ENCODE data around the gene RUNX1.
"Not testable (repeated sequence)": the region's sequence is repeated elsewhere in the genome, so short reads cannot be mapped to it uniquely, and the experiment has no call there.

Gene RUNX1

GRCh38 chr21:34966881-34967280, 82.2 kb downstream of the RUNX1 start:
- DNase-seq: not testable (repeated sequence)

GRCh38 chr21:34965200-34966174, 83.6 kb downstream of the RUNX1 start:
- no peak for DNase-seq

- no peak for DNase-seq
Measured at GRCh38 chr21:34962586-34963222, 86.4 kb downstream of the RUNX1 start.

DNA sequence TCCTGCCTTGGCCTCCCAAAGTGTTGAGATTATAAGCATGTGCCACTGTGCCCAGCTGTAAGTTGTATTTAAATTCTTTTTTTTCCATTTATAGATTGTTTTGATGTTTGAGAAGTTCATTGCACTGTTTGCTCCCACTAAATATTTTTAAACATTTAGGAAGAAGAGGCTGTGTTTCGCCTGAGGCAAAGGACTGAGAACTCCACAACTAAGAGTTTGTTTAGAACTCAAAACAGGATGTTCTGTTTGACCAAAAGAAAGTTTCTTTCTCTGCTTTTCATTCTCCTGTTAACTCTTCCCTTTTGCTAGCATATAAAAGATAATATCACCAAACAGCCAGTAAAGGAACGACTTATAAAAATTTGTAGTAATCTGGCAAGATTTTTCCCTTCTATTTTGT, 87.0 kb downstream of the RUNX1 start:
- DNase-seq: no peak

- no peak for DNase-seq
Measured at GRCh38 chr21:34960687-34961086, 88.4 kb downstream of the RUNX1 start.

DNA sequence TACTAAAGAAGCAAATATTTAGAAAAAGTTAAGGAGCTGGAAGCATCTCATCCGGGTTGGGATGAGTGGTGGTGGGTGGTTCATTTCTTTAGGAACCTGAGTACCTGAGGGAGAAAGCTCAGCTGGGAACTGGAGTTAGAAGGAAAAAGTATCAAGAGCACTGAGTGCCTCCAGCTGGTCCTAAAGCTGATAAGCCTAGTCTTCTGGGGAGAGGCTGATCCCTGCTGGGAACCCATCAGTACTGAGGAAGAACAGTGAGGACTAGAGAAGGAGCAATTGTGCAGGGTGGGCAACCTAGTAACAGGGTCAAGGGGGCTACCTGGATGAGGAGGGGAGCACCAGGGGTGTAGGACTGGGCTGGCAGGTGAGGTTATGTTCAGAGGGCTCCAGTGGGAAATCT, 89.5 kb downstream of the RUNX1 start:
- DNase-seq: no peak

GRCh38 chr21:34958040-34958439, 91.1 kb downstream of the RUNX1 start:
- no peak for DNase-seq

- no peak for DNase-seq
Measured at GRCh38 chr21:34956416-34957316, 92.4 kb downstream of the RUNX1 start.

DNA sequence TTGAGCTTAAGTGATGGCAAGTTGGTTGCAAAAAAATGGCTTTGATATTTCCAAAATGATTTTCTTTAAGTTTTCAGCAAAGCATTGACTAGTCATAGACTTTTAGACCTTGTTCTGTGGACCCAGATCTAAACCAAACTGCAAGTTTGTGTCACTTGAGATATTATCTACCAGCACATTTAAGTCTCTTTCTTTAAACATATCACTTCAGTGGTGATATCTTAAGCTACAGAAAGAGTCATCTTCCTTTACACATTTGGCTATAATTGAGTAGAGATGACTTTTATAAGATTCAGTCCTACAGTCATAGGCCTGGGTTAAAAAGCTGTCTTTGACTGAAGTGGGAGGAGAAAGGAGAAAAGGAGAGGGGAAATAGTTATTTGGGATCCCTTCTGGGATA, 95.2 kb downstream of the RUNX1 start:
- DNase-seq: no peak

- no peak for DNase-seq
Measured at GRCh38 chr21:34952701-34953100, 96.4 kb downstream of the RUNX1 start.

GRCh38 chr21:34951868-34952267, 97.2 kb downstream of the RUNX1 start:
- DNase-seq: not testable (repeated sequence)

DNA sequence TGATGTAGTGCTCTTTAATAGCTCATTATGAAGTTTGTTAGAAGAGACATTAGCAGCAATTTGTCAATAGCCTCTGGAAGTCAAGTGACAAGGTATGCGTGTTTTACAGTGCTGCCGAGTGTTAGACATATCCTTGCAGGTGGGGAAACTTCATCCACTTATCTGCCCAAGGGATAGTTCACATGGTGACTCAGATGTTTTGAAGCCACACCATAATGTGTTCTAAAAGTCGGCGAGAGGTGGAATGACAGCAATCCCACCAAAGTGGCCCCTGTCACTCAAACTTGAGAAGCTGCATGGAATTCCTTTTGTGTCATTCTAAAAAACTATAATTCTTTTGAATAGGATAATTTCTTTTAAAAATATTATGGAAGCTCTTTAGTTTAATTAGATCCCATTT, 98.1 kb downstream of the RUNX1 start:
- DNase-seq: no peak

- DNase-seq: no peak
Measured at GRCh38 chr21:34949499-34949898, 99.6 kb downstream of the RUNX1 start.

DNA sequence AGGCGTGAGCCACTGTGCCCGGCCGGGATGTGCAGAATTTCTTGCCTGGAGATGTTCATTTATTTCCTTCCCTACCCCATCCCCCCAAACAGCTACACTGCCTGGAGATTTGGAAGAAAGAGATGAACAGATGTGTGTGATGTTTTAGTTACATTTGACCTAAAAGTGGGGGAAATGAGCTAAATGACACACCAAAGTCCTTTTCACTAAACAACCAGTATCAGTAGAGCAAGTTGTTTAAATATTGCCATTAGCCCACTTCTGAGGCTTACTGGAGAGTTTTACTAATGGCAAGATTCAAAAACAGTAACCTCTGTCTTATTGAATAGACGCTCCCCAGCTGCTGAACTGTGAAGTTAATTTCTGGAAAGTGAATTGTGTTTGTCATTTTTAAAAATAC, 100.1 kb downstream of the RUNX1 start:
- DNase-seq: no peak

DNA sequence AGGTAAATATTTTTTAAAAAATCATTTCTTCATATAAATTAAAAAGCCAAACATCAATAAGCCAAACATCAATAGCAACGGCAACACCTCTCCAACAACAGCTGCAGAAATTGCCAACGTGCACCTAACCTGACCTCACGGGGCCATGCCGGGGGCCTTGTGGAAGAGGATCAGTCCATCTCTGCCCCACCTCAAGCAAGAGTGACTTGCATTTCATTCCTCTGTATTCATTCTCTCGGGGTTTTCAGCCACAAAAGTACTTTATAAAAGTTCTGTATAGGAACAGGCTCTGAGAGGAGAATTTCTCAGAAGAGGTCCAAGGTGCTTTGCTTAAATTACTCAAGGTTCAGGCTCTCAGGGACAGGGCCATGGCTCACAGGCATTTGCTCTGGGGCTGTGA, 100.9 kb downstream of the RUNX1 start:
- DNase-seq: no peak

DNA sequence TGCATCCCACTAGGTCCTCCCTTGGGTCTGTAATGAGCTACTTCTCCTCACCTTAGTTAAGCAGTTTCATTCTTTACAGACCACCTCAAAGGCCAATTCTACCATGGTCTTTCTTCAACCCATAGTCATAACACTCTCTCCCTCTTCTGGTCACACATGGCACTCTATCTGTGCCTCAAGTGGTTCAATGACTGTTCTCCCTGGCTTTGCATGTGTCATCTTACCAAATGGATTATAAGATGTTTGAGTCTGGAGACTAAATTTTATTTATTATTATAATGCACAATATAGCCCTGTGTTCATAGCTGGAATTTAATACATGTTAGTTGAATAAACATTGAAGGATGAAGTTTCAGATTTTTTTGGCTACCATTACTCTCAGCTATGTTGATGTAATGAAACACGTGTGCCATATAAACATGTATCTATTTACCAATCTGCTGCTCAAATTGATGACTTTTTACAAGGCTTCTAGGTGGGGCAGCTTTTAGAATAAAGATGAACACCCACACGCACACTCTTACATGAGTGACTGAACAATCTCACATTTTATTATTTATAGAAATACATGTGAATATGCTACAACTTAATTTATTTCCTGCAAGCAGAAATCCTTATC, 102.1 kb downstream of the RUNX1 start:
- DNase-seq: no peak

DNA sequence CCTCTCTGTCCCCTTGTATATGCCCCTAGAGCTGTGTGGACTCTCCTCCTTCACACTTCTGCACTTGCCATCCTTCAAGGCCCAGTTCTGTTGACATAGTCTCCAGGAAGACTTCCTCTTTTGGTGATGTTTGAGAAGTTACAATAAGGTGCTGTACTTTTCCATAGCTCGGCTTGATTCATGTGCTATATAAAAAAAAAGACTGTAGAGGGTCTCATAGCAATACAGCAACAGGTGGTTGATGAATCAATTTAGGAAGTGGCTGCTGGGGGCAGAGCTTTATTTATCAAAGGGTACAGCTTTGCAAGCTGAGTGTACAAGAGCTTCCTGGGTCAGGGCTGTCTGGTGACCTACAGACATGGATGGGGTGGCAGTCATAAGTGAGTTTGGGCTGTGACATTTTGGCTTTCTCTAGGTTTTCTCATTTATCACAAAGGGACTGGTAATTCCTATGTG, 102.7 kb downstream of the RUNX1 start:
- no peak for DNase-seq

- no peak for DNase-seq
Measured at GRCh38 chr21:34945288-34945687, 103.8 kb downstream of the RUNX1 start.

- no peak for DNase-seq
Measured at GRCh38 chr21:34944015-34944755, 104.9 kb downstream of the RUNX1 start.

DNA sequence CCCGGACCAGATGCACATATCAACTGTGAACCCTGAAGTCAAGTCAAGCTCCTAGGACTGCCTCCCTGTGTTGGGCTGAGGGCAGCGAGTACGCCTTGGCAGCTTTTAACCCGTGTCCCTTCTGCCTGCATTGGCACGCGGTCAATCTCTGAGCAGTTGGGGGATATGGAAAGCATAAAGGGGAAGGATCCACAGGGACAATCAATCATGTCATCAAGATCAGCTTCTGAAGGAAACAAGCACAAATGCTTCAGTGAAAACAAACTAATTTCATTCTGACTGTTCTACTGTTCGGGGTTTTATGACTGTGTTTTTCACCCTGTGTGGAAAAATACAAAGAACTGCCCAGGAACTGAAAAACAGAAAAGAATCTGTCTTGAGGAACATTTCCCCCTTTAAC, 106.2 kb downstream of the RUNX1 start:
- DNase-seq: no peak

DNA sequence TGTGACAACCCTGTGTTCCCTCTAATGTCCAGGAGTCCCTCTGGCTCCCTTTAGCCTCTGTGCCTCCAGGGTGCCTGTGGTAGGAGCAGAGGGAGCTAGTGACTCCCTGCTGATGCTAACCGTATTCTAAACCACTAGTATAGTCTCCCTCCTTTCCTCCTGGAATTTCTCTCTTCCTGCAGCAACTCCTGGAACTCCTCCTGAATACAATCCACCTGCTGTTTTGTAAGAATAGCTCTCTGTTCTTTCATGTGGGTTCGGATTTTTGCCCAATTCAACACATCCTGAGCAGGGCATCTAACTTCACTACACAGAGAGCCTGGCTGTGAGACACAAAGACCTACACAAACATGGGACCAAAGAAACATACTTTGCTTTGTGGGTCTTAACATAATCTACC, 107.9 kb downstream of the RUNX1 start:
- no peak for DNase-seq

All from retina (tissue), 1 donor.